H9 (cell line): ENCODE measurements around the gene FN3KRP. TPM values are rescaled to one million over a fixed set of nuclear protein-coding genes. Genes with fewer than 3 reads are reported as not detected.

Experiments used
- DNase-seq: peaks from one replicate; pipeline ENCODE4 v3.0.0-alpha.2; 2017
- H2AFZ ChIP-seq: one replicate; pipeline ENCODE4 v1.6.1; 2013; ENCODE audit warnings: mild to moderate bottlenecking, low read length, control low read depth, moderate library complexity
- H2AK5ac ChIP-seq: 2 replicates; pipeline ENCODE4 v1.6.1; 2013; ENCODE audit warnings: low read length, control low read depth, mixed read lengths; ENCODE audit not compliant: insufficient read length
- H2BK120ac ChIP-seq: one replicate; pipeline ENCODE4 v1.6.1; 2013; ENCODE audit warnings: low read depth, mild to moderate bottlenecking, low read length, control low read depth, inconsistent platforms; ENCODE audit not compliant: poor library complexity, severe bottlenecking
- H2BK12ac ChIP-seq: 2 replicates; pipeline ENCODE4 v1.6.1; 2013; ENCODE audit warnings: low read length, control low read depth, mixed read lengths, low read depth; ENCODE audit not compliant: insufficient read length
- H2BK15ac ChIP-seq: 2 replicates; pipeline ENCODE4 v1.6.1; 2013; ENCODE audit warnings: low read depth, low read length, control low read depth
- H2BK20ac ChIP-seq: one replicate; pipeline ENCODE4 v1.6.1; 2013; ENCODE audit warnings: low read depth, mild to moderate bottlenecking, low read length, control low read depth, inconsistent platforms; ENCODE audit not compliant: poor library complexity, severe bottlenecking
- H2BK5ac ChIP-seq: 2 replicates; pipeline ENCODE4 v1.6.1; 2013; ENCODE audit warnings: low read length, control low read depth, mixed read lengths; ENCODE audit not compliant: insufficient read length
- H3K14ac ChIP-seq: 2 replicates; pipeline ENCODE4 v1.6.1; 2013; ENCODE audit warnings: low read length, control low read depth; ENCODE audit not compliant: insufficient read depth
- H3K18ac ChIP-seq: 2 replicates; pipeline ENCODE4 v1.6.1; 2013; ENCODE audit warnings: low read depth, mild to moderate bottlenecking, mixed read lengths, low read length, control low read depth; ENCODE audit not compliant: insufficient read length
- H3K23ac ChIP-seq: 2 replicates; pipeline ENCODE4 v1.6.1; 2013; ENCODE audit warnings: low read length, control low read depth, mixed read lengths, low read depth; ENCODE audit not compliant: insufficient read length
- H3K23me2 ChIP-seq: 2 replicates; pipeline ENCODE4 v1.6.1; 2013; ENCODE audit warnings: low read depth, mild to moderate bottlenecking, mixed read lengths, low read length, control low read depth; ENCODE audit not compliant: insufficient read length, poor library complexity, severe bottlenecking
- H3K27ac ChIP-seq: 2 replicates; pipeline ENCODE4 v1.5.1; 2013; ENCODE audit warnings: low read length, control low read depth, mixed read lengths, low read depth; ENCODE audit not compliant: insufficient read length
- H3K27me3 ChIP-seq: 2 replicates; pipeline ENCODE4 v1.6.1; 2013; ENCODE audit warnings: low read length, control low read depth, inconsistent platforms; ENCODE audit not compliant: insufficient read depth
- H3K4ac ChIP-seq: 2 replicates; pipeline ENCODE4 v1.6.1; 2013; ENCODE audit warnings: low read depth, mild to moderate bottlenecking, control low read depth, inconsistent platforms, low read length, moderate library complexity
- H3K4me1 ChIP-seq: 2 replicates; pipeline ENCODE4 v1.6.1; 2013; ENCODE audit warnings: low read length, control low read depth, inconsistent platforms; ENCODE audit not compliant: insufficient read depth
- H3K4me2 ChIP-seq: 2 replicates; pipeline ENCODE4 v1.6.1; 2013; ENCODE audit warnings: low read length, control low read depth, mixed read lengths; ENCODE audit not compliant: insufficient read length, insufficient read depth
- H3K56ac ChIP-seq: 2 replicates; pipeline ENCODE4 v1.6.1; 2013; ENCODE audit warnings: low read depth, mild to moderate bottlenecking, mixed read lengths, low read length, control low read depth; ENCODE audit not compliant: insufficient read length
- H3K79me1 ChIP-seq: 2 replicates; pipeline ENCODE4 v1.6.1; 2013; ENCODE audit warnings: low read depth, mild to moderate bottlenecking, moderate library complexity, low read length, control low read depth, inconsistent platforms; ENCODE audit not compliant: insufficient read depth, poor library complexity, severe bottlenecking
- H3K79me2 ChIP-seq: 2 replicates; pipeline ENCODE4 v1.6.1; 2013; ENCODE audit warnings: low read length, control low read depth, inconsistent platforms; ENCODE audit not compliant: insufficient read depth
- H3K9ac ChIP-seq: 2 replicates; pipeline ENCODE4 v1.6.1; 2013; ENCODE audit warnings: low read length, control low read depth, mixed read lengths; ENCODE audit not compliant: insufficient read length; ENCODE audit errors: extremely low read depth
- H3K9me3 ChIP-seq: one replicate; pipeline ENCODE4 v1.6.1; 2013; ENCODE audit warnings: low read depth, low read length, inconsistent platforms; ENCODE audit not compliant: control insufficient read depth
- H3T11ph ChIP-seq: one replicate; pipeline ENCODE4 v1.6.1; 2013; ENCODE audit warnings: mild to moderate bottlenecking, low read length, control low read depth, inconsistent platforms
- H4K20me1 ChIP-seq: one replicate; pipeline ENCODE4 v1.6.1; 2013; ENCODE audit not compliant: control insufficient read depth, insufficient read length, insufficient read depth
- H4K5ac ChIP-seq: 2 replicates; pipeline ENCODE4 v1.6.1; 2013; ENCODE audit warnings: low read depth, mild to moderate bottlenecking, mixed read lengths, low read length, control low read depth; ENCODE audit not compliant: insufficient read length
- H4K8ac ChIP-seq: replicated peaks from 2 replicates; pipeline ENCODE4 v1.6.1; 2013; ENCODE audit warnings: low read length, control low read depth, mixed read lengths, low read depth; ENCODE audit not compliant: insufficient read length
- H4K91ac ChIP-seq: 2 replicates; pipeline ENCODE4 v1.6.1; 2013; ENCODE audit warnings: low read depth, mild to moderate bottlenecking, moderate library complexity, mixed read lengths, low read length, control low read depth; ENCODE audit not compliant: insufficient read length
- H3K27ac Mint-ChIP-seq, 3 experiments: 2 replicates in 2 of 3; 3 replicates in 1 of 3; pipeline ENCODE4 v1.8.0; 2020 to 2021; ENCODE audit warnings: mixed read lengths in 3 of 3, mild to moderate bottlenecking in 1 of 3, moderate library complexity in 1 of 3
- H3K27me3 Mint-ChIP-seq: 2 replicates; pipeline ENCODE4 v1.8.0; 2021; ENCODE audit warnings: low read depth, mild to moderate bottlenecking, moderate library complexity, mixed read lengths
- H3K36me3 Mint-ChIP-seq, 3 experiments: 2 replicates in 2 of 3; 3 replicates in 1 of 3; pipeline ENCODE4 v1.8.0; 2020 to 2021; ENCODE audit warnings: low read depth in 3 of 3, mixed read lengths in 3 of 3; ENCODE audit not compliant: insufficient read depth in 1 of 3
- H3K4me1 Mint-ChIP-seq, 2 experiments: 2 replicates each; pipeline ENCODE4 v1.8.0; 2020; ENCODE audit warnings: mixed read lengths in 2 of 2
- H3K4me3 Mint-ChIP-seq, 2 experiments: 2 replicates in 1 of 2; 3 replicates in 1 of 2; pipeline ENCODE4 v1.8.0; 2020 to 2021; ENCODE audit warnings: mild to moderate bottlenecking in 2 of 2, mixed read lengths in 2 of 2, moderate library complexity in 1 of 2
- H3K9me3 Mint-ChIP-seq, 2 experiments: 2 replicates in 1 of 2; 3 replicates in 1 of 2; pipeline ENCODE4 v1.8.0; 2020; ENCODE audit warnings: mild to moderate bottlenecking in 2 of 2, mixed read lengths in 2 of 2, moderate library complexity in 1 of 2
- CTCF ChIP-seq: fragments of 200-600 bp; sonication (generic); conservative IDR thresholded peaks from 3 replicates; pipeline ENCODE4 v1.8.0; 2021; ENCODE audit warnings: antibody characterized with exemption, mild to moderate bottlenecking
- WGBS: extraction: QIAGEN DNeasy Blood & Tissue Kit; methylation state at CpG from one replicate; pipeline ENCODE4 v1.1.7; 2013; ENCODE audit warnings: missing lambda C conversion rate, low lambda C conversion rate, mixed read lengths; ENCODE audit not compliant: insufficient read length; ENCODE audit errors: extremely low coverage; 5-methylcytosine and 5-hydroxymethylcytosine counted together
- total RNA-seq: library from RNA; stranded (reverse); gene quantifications from 2 replicates; pipeline ENCODE4 v1.2.1, GENCODE V29; 2021

Gene FN3KRP
- total RNA-seq, 1 experiment from 2014 or later = 32.9 TPM

- TF ChIP-seq CTCF = no peak
- peak overlapping the region in 2 of 3 experiments; percentile 8 to 89; a peak in 3 of 7 replicates for H3K27ac Mint-ChIP-seq
- peaks cover 2% of the 10 kb centered on the region for H4K20me1 ChIP-seq
- H2BK20ac ChIP-seq = no peak overlapping the region
- no peaks in the 10 kb centered on the region for H3K79me1 ChIP-seq
- no peak overlapping the region for H4K91ac ChIP-seq
- H3K23me2 ChIP-seq = no peaks in the 10 kb centered on the region
- no peak overlapping the region for H3K4me3 Mint-ChIP-seq
- WGBS = no CpG with 5 or more reads among the region's 26 CpGs
- H3K14ac ChIP-seq = no peak overlapping the region
- 0 out of 2 replicates have a peak, but pooled peaks cover 2% of the 10 kb centered on the region for H3K79me2 ChIP-seq
- H3K56ac ChIP-seq = no peak overlapping the region
- H3T11ph ChIP-seq = no peak overlapping the region
- H3K4me2 ChIP-seq = no peak overlapping the region
- H3K36me3 Mint-ChIP-seq = peaks cover 13 to 60% (median 59%) of the 10 kb centered on the region in 3 experiments; a peak in 6 of 7 replicates
- no peak overlapping the region for H2BK15ac ChIP-seq
- H3K18ac ChIP-seq = no peak overlapping the region
- no peak overlapping the region for H2AFZ ChIP-seq
- H3K4me1 ChIP-seq = no peaks in the 10 kb centered on the region
- no peak overlapping the region for H4K5ac ChIP-seq
- no peak overlapping the region for H4K8ac ChIP-seq
- no peak overlapping the region for H2BK120ac ChIP-seq
- no peak overlapping the region for H2BK12ac ChIP-seq
- H2AK5ac ChIP-seq = no peak overlapping the region
- H3K27me3 Mint-ChIP-seq = no peaks in the 10 kb centered on the region
- no peaks in the 10 kb centered on the region; the same call in 1 of the 2 replicates for H3K27me3 ChIP-seq
- H3K9ac ChIP-seq = no peak overlapping the region
- DNase-seq = no peak
- no peaks in the 10 kb centered on the region for H3K9me3 ChIP-seq
- no peaks in the 10 kb centered on the region for H3K9me3 Mint-ChIP-seq
- no peak overlapping the region for H2BK5ac ChIP-seq
- no peaks in the 10 kb centered on the region for H3K4me1 Mint-ChIP-seq
- H3K4ac ChIP-seq = no peak overlapping the region
- H3K27ac ChIP-seq = no peak overlapping the region
- no peak overlapping the region for H3K23ac ChIP-seq
Observed at GRCh38 chr17:82723169-82723807, 6.8 kb downstream of the FN3KRP start.
